ENCODE measurements around the gene C11orf71. TPM values are rescaled to one million over a fixed set of nuclear protein-coding genes. Genes with fewer than 3 reads are reported as not detected.

Gene C11orf71
- total and polyA plus RNA-seq, 9 of the 15 experiments (the other 6 are each of a cell fraction or from before 2014, with no cell fraction given): 2.9 to 15.1 (median 9.1) TPM

DNA sequence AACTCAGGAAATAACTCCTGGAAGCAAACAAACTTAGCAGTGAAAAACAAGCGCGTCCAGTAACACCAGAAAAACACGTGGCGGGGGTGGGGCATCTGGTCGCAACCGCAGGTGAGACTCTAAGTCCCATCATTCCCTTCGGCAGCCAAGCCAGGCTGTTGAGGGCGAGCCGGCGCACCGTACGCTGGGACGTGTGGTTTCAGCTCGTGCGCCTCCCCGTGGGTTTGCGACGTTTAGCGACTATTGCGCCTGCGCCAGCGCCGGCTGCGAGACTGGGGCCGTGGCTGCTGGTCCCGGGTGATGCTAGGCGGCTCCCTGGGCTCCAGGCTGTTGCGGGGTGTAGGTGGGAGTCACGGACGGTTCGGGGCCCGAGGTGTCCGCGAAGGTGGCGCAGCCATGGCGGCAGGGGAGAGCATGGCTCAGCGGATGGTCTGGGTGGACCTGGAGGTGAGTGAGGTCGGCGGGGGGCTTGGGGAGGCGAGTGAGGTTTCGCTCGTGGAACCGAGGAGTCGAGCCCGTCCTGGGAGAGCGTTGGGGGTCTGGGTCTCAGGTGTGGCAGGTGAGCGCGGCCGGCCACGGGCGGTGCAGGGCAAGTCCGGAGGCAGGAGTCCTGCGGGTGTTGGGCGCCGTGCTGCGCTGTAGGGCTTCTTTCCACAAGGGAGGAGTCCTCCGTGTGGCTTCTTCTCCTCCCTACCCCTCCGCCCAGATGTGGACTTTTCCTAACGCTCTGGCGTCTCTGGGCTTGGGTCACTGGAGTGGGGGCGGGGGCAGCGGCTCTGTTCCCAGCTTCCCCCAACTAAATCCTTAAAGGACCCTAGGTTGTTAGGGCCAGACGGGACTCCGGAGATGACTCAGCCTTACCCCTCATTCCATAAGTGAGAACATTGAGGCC, 39.2 kb upstream of the C11orf71 start, which contains the start of gene REXO2 (continued):
- TF ChIP-seq ZBTB1 (CRISPR knock-in tag; IDR thresholded peaks at IDR 0.05; ENCODE audit: borderline replicate concordance, low read depth) (no peak; the same call in 1 of the 2 replicates), NCOR1 (IDR thresholded peaks at IDR 0.05) (no peak), ZEB2 (IDR thresholded peaks at IDR 0.05) (peak; percentile 51; the same call in 1 of the 2 replicates), SOX6 (IDR thresholded peaks at IDR 0.05) (no peak), POLR3G (IDR thresholded peaks at IDR 0.05; ENCODE audit: extremely low read depth, insufficient read length, insufficient replicate concordance) (no peak), ZNF717 (CRISPR knock-in tag; IDR thresholded peaks at IDR 0.05) (no peak), MCM3 (IDR thresholded peaks at IDR 0.05) (no peak), MYBL2 (IDR thresholded peaks at IDR 0.05; ENCODE audit: low read depth) (no peak), MYBL2 (CRISPR knock-in tag; IDR thresholded peaks at IDR 0.05; ENCODE audit: borderline replicate concordance) (no peak), SIRT6 (IDR thresholded peaks at IDR 0.05; ENCODE audit: low read depth, low read length) (no peak), FOXP4 (CRISPR knock-in tag; IDR thresholded peaks at IDR 0.05; ENCODE audit: borderline replicate concordance) (no peak; the same call in none of the 2 replicates), FUS (optimal IDR thresholded peaks at IDR 0.05; ENCODE audit: low read depth, low read length) (no peak), TAL1 (IDR thresholded peaks at IDR 0.05) (no peak), SUPT5H (IDR thresholded peaks at IDR 0.05) (peak; percentile 87), KDM5B (IDR thresholded peaks at IDR 0.05; ENCODE audit: insufficient replicate concordance, low read depth, low read length) (peak; percentile 83), ZNF77 (CRISPR knock-in tag; IDR thresholded peaks at IDR 0.05) (no peak), CREB3 (tag; conservative IDR thresholded peaks at IDR 0.05; ENCODE audit: low read depth) (no peak), ZNF232 (CRISPR knock-in tag; IDR thresholded peaks at IDR 0.05) (no peak), ZNF778 (CRISPR knock-in tag; IDR thresholded peaks at IDR 0.05) (no peak)
- TF ChIP-seq, protein P1, sequence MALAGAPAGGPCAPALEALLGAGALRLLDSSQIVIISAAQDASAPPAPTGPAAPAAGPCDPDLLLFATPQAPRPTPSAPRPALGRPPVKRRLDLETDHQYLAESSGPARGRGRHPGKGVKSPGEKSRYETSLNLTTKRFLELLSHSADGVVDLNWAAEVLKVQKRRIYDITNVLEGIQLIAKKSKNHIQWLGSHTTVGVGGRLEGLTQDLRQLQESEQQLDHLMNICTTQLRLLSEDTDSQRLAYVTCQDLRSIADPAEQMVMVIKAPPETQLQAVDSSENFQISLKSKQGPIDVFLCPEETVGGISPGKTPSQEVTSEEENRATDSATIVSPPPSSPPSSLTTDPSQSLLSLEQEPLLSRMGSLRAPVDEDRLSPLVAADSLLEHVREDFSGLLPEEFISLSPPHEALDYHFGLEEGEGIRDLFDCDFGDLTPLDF (CRISPR knock-in tag; IDR thresholded peaks at IDR 0.05): no peak; the same call in 1 of the 2 replicates
